WTC11 (cell line): Measurements from ENCODE around the gene RPL36A. TPM values are rescaled to one million over a fixed set of nuclear protein-coding genes. Genes with fewer than 3 reads are reported as not detected.

ENCODE experiments used
- CBFB ChIP-seq: sonication (generic); formaldehyde crosslinking; IDR thresholded peaks from 2 replicates; pipeline ENCODE4 v1.8.1; 2022; ENCODE audit warnings: mild to moderate bottlenecking, low read depth, missing genetic modification reagents
- CREM ChIP-seq: sonication (generic); formaldehyde crosslinking; IDR thresholded peaks from 2 replicates; pipeline ENCODE4 v1.8.1; 2022; ENCODE audit warnings: mild to moderate bottlenecking, missing genetic modification reagents, moderate library complexity
- EMX1 ChIP-seq: fragments of 250-450 bp; sonication (Bioruptor Pico); IDR thresholded peaks from 2 replicates; pipeline ENCODE4 v1.8.0; 2021; ENCODE audit warnings: mild to moderate bottlenecking
- ETV6 ChIP-seq: sonication (generic); formaldehyde crosslinking; IDR thresholded peaks from 2 replicates; pipeline ENCODE4 v1.8.1; 2022; ENCODE audit warnings: mild to moderate bottlenecking, missing genetic modification reagents
- GABPB1 ChIP-seq: sonication (generic); formaldehyde crosslinking; IDR thresholded peaks from 2 replicates; pipeline ENCODE4 v1.8.1; 2023; ENCODE audit warnings: mild to moderate bottlenecking, missing genetic modification reagents
- NFATC4 ChIP-seq: fragments of 250-450 bp; sonication (Bioruptor Pico); IDR thresholded peaks from 2 replicates; pipeline ENCODE4 v1.9.0; 2021; ENCODE audit warnings: mild to moderate bottlenecking
- NR2C2 ChIP-seq: sonication (generic); formaldehyde crosslinking; IDR thresholded peaks from 2 replicates; pipeline ENCODE4 v1.8.0; 2022; ENCODE audit warnings: mild to moderate bottlenecking, missing genetic modification reagents
- NR3C1 ChIP-seq: sonication (generic); formaldehyde crosslinking; conservative IDR thresholded peaks from 2 replicates; pipeline ENCODE4 v1.8.1; 2023; ENCODE audit warnings: low read depth, mild to moderate bottlenecking, missing genetic modification reagents
- OVOL2 ChIP-seq: fragments of 250-450 bp; sonication (Bioruptor Pico); IDR thresholded peaks from 2 replicates; pipeline ENCODE4 v1.9.0; 2021; ENCODE audit warnings: mild to moderate bottlenecking, borderline replicate concordance
- TEAD1 ChIP-seq: sonication (generic); formaldehyde crosslinking; IDR thresholded peaks from 2 replicates; pipeline ENCODE4 v1.8.0; 2022; ENCODE audit warnings: mild to moderate bottlenecking, missing genetic modification reagents
- ZNF121 ChIP-seq: sonication (generic); formaldehyde crosslinking; IDR thresholded peaks from 2 replicates; pipeline ENCODE4 v1.8.0; 2023; ENCODE audit warnings: missing genetic modification reagents
- ZNF317 ChIP-seq: sonication (generic); formaldehyde crosslinking; IDR thresholded peaks from 2 replicates; pipeline ENCODE4 v1.8.1; 2023; ENCODE audit warnings: low read depth, mild to moderate bottlenecking, moderate library complexity, missing genetic modification reagents, borderline replicate concordance
- ZNF416 ChIP-seq: fragments of 250-450 bp; sonication (Bioruptor Pico); IDR thresholded peaks from 2 replicates; pipeline ENCODE4 v1.9.0; 2021; ENCODE audit warnings: mild to moderate bottlenecking, inconsistent platforms
- total RNA-seq: library from RNA; stranded (reverse); gene quantifications from 3 replicates; pipeline ENCODE4 v1.2.3, GENCODE V29; 2021
- TF ChIP-seq, protein P1 (sequence below): sonication (generic); formaldehyde crosslinking; IDR thresholded peaks from 2 replicates; pipeline ENCODE4 v1.8.0; 2022; ENCODE audit warnings: mild to moderate bottlenecking, missing genetic modification reagents
- TF ChIP-seq, protein P2 (sequence below): fragments of 250-450 bp; sonication (Bioruptor Pico); IDR thresholded peaks from 2 replicates; pipeline ENCODE4 v2.1.2; 2022; ENCODE audit warnings: mild to moderate bottlenecking, moderate library complexity
- TF ChIP-seq, protein P3 (sequence below): fragments of 250-450 bp; sonication (Bioruptor Pico); IDR thresholded peaks from 2 replicates; pipeline ENCODE4 v1.9.0; 2021; ENCODE audit warnings: moderate library complexity, mild to moderate bottlenecking, inconsistent platforms, borderline replicate concordance
- TF ChIP-seq, protein P4 (sequence below): fragments of 250-450 bp; sonication (Bioruptor Pico); IDR thresholded peaks from 2 replicates; pipeline ENCODE4 v1.8.0; 2021; ENCODE audit warnings: mild to moderate bottlenecking
- TF ChIP-seq, protein P5 (sequence below): sonication (generic); formaldehyde crosslinking; IDR thresholded peaks from 2 replicates; pipeline ENCODE4 v1.8.1; 2022; ENCODE audit warnings: low read depth, mild to moderate bottlenecking, moderate library complexity, missing genetic modification reagents, borderline replicate concordance
- TF ChIP-seq, protein P6 (sequence below): fragments of 250-450 bp; sonication (Bioruptor Pico); conservative IDR thresholded peaks from 2 replicates; pipeline ENCODE4 v1.9.0; 2021; ENCODE audit warnings: mild to moderate bottlenecking
- TF ChIP-seq, protein P7 (sequence below): sonication (generic); formaldehyde crosslinking; IDR thresholded peaks from 2 replicates; pipeline ENCODE4 v1.8.0; 2022; ENCODE audit warnings: mild to moderate bottlenecking, missing genetic modification reagents
- TF ChIP-seq, protein P8 (sequence below): sonication (generic); formaldehyde crosslinking; IDR thresholded peaks from 2 replicates; pipeline ENCODE4 v1.8.1; 2023; ENCODE audit warnings: mild to moderate bottlenecking, moderate library complexity, missing genetic modification reagents
- TF ChIP-seq, protein P9 (sequence below): sonication (generic); formaldehyde crosslinking; IDR thresholded peaks from 2 replicates; pipeline ENCODE4 v1.8.1; 2023; ENCODE audit warnings: mild to moderate bottlenecking, missing genetic modification reagents, moderate library complexity

RPL36A gene
- total RNA-seq, 1 experiment from 2014 or later: 320 TPM

DNA sequence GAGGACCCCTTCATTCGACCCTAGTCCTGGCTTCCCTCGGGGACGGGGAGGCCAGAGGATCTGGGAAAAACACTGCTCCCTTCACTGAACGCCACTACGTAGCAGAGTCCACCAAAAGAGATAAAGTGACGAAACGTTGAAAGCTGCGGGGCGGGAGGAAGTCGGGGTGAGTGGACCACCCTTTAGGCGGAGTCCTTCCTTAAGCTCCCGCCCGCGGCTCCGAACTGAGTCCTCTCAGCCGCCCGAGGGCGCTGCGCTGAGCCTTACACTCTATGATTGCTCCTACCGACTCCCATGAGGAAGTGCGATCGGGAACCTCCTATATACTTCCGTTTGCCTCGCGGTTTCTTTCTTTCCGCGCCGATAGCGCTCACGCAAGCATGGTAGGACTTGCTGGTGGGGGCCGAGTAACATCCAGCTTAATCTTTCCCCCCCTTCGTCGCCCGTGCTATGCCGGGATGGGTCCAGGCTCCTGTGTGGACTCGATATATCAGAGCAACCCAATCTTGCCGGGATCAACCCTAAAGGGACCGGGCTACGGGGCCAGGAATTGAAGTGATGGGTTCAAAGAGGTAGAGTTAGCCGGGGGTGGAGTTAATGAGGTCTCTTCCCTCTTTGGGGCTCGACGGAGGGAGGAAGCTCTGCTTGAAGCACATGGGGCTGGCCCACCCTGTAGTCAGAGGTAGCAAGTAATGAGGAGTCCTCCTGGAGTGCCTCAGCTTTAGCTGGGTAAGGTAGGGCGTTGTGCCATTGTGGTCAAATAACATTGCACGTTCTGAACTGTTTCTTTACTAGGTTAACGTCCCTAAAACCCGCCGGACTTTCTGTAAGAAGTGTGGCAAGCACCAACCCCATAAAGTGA is at the start of gene RPL36A (continued):
- TF ChIP-seq, protein P1, sequence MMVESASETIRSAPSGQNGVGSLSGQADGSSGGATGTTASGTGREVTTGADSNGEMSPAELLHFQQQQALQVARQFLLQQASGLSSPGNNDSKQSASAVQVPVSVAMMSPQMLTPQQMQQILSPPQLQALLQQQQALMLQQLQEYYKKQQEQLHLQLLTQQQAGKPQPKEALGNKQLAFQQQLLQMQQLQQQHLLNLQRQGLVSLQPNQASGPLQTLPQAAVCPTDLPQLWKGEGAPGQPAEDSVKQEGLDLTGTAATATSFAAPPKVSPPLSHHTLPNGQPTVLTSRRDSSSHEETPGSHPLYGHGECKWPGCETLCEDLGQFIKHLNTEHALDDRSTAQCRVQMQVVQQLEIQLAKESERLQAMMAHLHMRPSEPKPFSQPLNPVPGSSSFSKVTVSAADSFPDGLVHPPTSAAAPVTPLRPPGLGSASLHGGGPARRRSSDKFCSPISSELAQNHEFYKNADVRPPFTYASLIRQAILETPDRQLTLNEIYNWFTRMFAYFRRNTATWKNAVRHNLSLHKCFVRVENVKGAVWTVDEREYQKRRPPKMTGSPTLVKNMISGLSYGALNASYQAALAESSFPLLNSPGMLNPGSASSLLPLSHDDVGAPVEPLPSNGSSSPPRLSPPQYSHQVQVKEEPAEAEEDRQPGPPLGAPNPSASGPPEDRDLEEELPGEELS (CRISPR knock-in tag): no peak
- TF ChIP-seq, protein P2, sequence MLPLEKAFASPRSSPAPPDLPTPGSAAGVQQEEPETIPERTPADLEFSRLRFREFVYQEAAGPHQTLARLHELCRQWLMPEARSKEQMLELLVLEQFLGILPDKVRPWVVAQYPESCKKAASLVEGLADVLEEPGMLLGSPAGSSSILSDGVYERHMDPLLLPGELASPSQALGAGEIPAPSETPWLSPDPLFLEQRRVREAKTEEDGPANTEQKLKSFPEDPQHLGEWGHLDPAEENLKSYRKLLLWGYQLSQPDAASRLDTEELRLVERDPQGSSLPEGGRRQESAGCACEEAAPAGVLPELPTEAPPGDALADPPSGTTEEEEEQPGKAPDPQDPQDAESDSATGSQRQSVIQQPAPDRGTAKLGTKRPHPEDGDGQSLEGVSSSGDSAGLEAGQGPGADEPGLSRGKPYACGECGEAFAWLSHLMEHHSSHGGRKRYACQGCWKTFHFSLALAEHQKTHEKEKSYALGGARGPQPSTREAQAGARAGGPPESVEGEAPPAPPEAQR (CRISPR knock-in tag): no peak
- TF ChIP-seq TEAD1 (CRISPR knock-in tag): no peak
- peak; percentile 92; the same call in 1 of the 2 replicates for TF ChIP-seq ZNF416 (CRISPR knock-in tag)
- TF ChIP-seq, protein P3, sequence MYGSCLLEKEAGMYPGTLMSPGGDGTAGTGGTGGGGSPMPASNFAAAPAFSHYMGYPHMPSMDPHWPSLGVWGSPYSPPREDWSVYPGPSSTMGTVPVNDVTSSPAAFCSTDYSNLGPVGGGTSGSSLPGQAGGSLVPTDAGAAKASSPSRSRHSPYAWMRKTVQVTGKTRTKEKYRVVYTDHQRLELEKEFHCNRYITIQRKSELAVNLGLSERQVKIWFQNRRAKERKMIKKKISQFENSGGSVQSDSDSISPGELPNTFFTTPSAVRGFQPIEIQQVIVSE (CRISPR knock-in tag): no peak
- TF ChIP-seq OVOL2 (CRISPR knock-in tag): no peak
- TF ChIP-seq, protein P4, sequence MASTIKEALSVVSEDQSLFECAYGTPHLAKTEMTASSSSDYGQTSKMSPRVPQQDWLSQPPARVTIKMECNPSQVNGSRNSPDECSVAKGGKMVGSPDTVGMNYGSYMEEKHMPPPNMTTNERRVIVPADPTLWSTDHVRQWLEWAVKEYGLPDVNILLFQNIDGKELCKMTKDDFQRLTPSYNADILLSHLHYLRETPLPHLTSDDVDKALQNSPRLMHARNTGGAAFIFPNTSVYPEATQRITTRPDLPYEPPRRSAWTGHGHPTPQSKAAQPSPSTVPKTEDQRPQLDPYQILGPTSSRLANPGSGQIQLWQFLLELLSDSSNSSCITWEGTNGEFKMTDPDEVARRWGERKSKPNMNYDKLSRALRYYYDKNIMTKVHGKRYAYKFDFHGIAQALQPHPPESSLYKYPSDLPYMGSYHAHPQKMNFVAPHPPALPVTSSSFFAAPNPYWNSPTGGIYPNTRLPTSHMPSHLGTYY (CRISPR knock-in tag): peak; percentile 92
- TF ChIP-seq, protein P5, sequence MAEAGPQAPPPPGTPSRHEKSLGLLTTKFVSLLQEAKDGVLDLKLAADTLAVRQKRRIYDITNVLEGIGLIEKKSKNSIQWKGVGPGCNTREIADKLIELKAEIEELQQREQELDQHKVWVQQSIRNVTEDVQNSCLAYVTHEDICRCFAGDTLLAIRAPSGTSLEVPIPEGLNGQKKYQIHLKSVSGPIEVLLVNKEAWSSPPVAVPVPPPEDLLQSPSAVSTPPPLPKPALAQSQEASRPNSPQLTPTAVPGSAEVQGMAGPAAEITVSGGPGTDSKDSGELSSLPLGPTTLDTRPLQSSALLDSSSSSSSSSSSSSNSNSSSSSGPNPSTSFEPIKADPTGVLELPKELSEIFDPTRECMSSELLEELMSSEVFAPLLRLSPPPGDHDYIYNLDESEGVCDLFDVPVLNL (CRISPR knock-in tag): no peak
- TF ChIP-seq NFATC4 (CRISPR knock-in tag): peak; percentile 88
- peak; percentile 95 for TF ChIP-seq EMX1 (CRISPR knock-in tag)
- TF ChIP-seq ETV6 (CRISPR knock-in tag): no peak
- TF ChIP-seq, protein P6, sequence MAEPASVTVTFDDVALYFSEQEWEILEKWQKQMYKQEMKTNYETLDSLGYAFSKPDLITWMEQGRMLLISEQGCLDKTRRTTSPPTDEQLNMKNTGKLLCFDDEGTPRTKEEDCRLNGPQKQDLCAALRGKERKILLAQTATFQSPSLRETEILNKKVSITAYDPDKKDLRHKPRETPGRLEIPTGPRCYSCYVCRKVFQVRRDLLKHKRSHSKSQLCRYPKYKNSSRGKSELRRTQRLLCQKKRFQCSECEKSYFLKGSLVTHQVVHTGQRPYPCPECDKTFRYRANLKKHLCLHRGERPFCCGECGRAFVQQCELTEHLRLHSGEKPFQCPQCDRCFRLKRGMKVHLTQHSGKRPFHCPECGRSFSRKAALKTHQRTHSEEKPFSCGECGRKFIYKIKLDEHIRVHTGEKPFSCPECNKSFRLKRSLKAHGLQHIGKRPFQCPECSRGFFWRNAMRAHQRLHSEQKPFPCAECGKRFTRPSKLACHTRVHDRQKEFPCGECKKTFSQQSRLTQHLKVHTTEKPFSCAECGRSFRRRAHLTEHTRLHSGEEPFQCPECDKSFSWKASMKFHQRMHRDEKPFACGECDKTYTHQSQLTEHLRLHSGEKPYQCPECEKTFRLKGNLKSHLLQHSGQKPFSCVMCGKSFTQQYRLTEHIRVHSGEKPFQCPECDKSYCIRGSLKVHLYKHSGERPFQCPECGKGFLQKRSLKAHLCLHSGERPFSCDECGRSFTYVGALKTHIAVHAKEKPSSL (CRISPR knock-in tag): peak; percentile 93
- no peak for TF ChIP-seq NR3C1 (CRISPR knock-in tag)
- TF ChIP-seq ZNF317 (CRISPR knock-in tag): no peak
- TF ChIP-seq, protein P7, sequence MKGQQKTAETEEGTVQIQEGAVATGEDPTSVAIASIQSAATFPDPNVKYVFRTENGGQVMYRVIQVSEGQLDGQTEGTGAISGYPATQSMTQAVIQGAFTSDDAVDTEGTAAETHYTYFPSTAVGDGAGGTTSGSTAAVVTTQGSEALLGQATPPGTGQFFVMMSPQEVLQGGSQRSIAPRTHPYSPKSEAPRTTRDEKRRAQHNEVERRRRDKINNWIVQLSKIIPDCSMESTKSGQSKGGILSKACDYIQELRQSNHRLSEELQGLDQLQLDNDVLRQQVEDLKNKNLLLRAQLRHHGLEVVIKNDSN (CRISPR knock-in tag): no peak
- TF ChIP-seq GABPB1 (CRISPR knock-in tag): peak; percentile 59
- TF ChIP-seq CREM (CRISPR knock-in tag): 0 out of 2 replicates have a peak, but pooled peaks have one; percentile 20
- no peak for TF ChIP-seq CBFB (CRISPR knock-in tag)
- TF ChIP-seq, protein P8, sequence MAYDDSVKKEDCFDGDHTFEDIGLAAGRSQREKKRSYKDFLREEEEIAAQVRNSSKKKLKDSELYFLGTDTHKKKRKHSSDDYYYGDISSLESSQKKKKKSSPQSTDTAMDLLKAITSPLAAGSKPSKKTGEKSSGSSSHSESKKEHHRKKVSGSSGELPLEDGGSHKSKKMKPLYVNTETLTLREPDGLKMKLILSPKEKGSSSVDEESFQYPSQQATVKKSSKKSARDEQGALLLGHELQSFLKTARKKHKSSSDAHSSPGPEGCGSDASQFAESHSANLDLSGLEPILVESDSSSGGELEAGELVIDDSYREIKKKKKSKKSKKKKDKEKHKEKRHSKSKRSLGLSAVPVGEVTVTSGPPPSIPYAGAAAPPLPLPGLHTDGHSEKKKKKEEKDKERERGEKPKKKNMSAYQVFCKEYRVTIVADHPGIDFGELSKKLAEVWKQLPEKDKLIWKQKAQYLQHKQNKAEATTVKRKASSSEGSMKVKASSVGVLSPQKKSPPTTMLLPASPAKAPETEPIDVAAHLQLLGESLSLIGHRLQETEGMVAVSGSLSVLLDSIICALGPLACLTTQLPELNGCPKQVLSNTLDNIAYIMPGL: 0 out of 2 replicates have a peak, but pooled peaks have one; percentile 23
- no peak for TF ChIP-seq ZNF121 (CRISPR knock-in tag)
- TF ChIP-seq, protein P9, sequence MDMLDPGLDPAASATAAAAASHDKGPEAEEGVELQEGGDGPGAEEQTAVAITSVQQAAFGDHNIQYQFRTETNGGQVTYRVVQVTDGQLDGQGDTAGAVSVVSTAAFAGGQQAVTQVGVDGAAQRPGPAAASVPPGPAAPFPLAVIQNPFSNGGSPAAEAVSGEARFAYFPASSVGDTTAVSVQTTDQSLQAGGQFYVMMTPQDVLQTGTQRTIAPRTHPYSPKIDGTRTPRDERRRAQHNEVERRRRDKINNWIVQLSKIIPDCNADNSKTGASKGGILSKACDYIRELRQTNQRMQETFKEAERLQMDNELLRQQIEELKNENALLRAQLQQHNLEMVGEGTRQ: no peak
- no peak for TF ChIP-seq NR2C2 (CRISPR knock-in tag)
